HG03565 (cell line): Measurements from ENCODE around the gene TLL2.

ENCODE experiments used
- ATAC-seq: cut with Tn5 transposase; IDR thresholded peaks from one replicate; pipeline ENCODE4 v1.9.1; 2021; ENCODE audit warnings: mild to moderate bottlenecking, moderate library complexity; ENCODE audit not compliant: unreplicated experiment

TLL2 gene

GRCh38 chr10:96431211-96431970, 82.3 kb downstream of the TLL2 start:
- no peak for ATAC-seq

- ATAC-seq = no peak
Observed at GRCh38 chr10:96427291-96427690, 86.4 kb downstream of the TLL2 start.

GRCh38 chr10:96422525-96422924, 91.2 kb downstream of the TLL2 start:
- no peak for ATAC-seq

GRCh38 chr10:96421995-96422394, 91.7 kb downstream of the TLL2 start:
- ATAC-seq = no peak

GRCh38 chr10:96420228-96421009, 93.3 kb downstream of the TLL2 start:
- ATAC-seq = no peak

- no peak for ATAC-seq
Observed at GRCh38 chr10:96419351-96419750, 94.4 kb downstream of the TLL2 start.

- ATAC-seq = no peak
Observed at GRCh38 chr10:96418582-96418981, 95.1 kb downstream of the TLL2 start.

GRCh38 chr10:96417441-96417840, 96.3 kb downstream of the TLL2 start:
- ATAC-seq = no peak

GRCh38 chr10:96416643-96417042, 97.1 kb downstream of the TLL2 start:
- no peak for ATAC-seq

- no peak for ATAC-seq
Observed at GRCh38 chr10:96415891-96416554, 97.7 kb downstream of the TLL2 start.

GRCh38 chr10:96415150-96415890, 98.4 kb downstream of the TLL2 start:
- ATAC-seq = no peak

- no peak for ATAC-seq
Observed at GRCh38 chr10:96414303-96414702, 99.4 kb downstream of the TLL2 start.

GRCh38 chr10:96413151-96413787, 100.5 kb downstream of the TLL2 start:
- no peak for ATAC-seq

- no peak for ATAC-seq
Observed at GRCh38 chr10:96411716-96412320, 101.9 kb downstream of the TLL2 start.

GRCh38 chr10:96410296-96410695, 103.4 kb downstream of the TLL2 start:
- no peak for ATAC-seq

GRCh38 chr10:96408201-96408600, 105.5 kb downstream of the TLL2 start:
- no peak for ATAC-seq

GRCh38 chr10:96407560-96408069, 106.1 kb downstream of the TLL2 start:
- no peak for ATAC-seq

GRCh38 chr10:96406091-96406490, 107.6 kb downstream of the TLL2 start:
- no peak for ATAC-seq

GRCh38 chr10:96402417-96403305, 111.1 kb downstream of the TLL2 start:
- no peak for ATAC-seq
